ENCODE measurements around the gene CBX8. TPM values are rescaled to one million over a fixed set of nuclear protein-coding genes. Genes with fewer than 3 reads are reported as not detected.

Gene CBX8
- total and polyA plus RNA-seq, 2 of the 13 experiments (the other 11 are each of a cell fraction or from before 2014, with no cell fraction given) = 0.34 to 12.6 TPM

- TF ChIP-seq E2F1 (CRISPR knock-in tag; IDR thresholded peaks at IDR 0.05) = peak; percentile 46; the same call in 1 of the 2 replicates
- TF ChIP-seq ZNF501 (CRISPR knock-in tag; IDR thresholded peaks at IDR 0.05) = 0 out of 2 replicates have a peak, but pooled peaks have one; percentile 46
- TF ChIP-seq ZNF160 (CRISPR knock-in tag; IDR thresholded peaks at IDR 0.05) = 0 out of 2 replicates have a peak, but pooled peaks have one; percentile 16
- TF ChIP-seq GATAD1 (CRISPR knock-in tag; IDR thresholded peaks at IDR 0.05) = no peak
- no peak for TF ChIP-seq ELK4 (CRISPR knock-in tag; IDR thresholded peaks at IDR 0.05; ENCODE audit: borderline replicate concordance)
- no peak for TF ChIP-seq NKX3-1 (CRISPR knock-in tag; IDR thresholded peaks at IDR 0.05)
- no peak for TF ChIP-seq GPBP1L1 (CRISPR knock-in tag; IDR thresholded peaks at IDR 0.05)
- peak; percentile 35 for TF ChIP-seq ZNF407 (CRISPR knock-in tag; IDR thresholded peaks at IDR 0.05; ENCODE audit: not compliant biosample characterization)
- TF ChIP-seq ZNF44 (CRISPR knock-in tag; IDR thresholded peaks at IDR 0.05) = 0 out of 2 replicates have a peak, but pooled peaks have one; percentile 33
- peak; percentile 37; the same call in 1 of the 2 replicates for TF ChIP-seq GABPB1 (CRISPR knock-in tag; IDR thresholded peaks at IDR 0.05)
- 0 out of 2 replicates have a peak, but pooled peaks have one; percentile 40 for TF ChIP-seq ZNF33B (CRISPR knock-in tag; IDR thresholded peaks at IDR 0.05)
- peak; percentile 99 for TF ChIP-seq CBX2 (IDR thresholded peaks at IDR 0.05; ENCODE audit: low read depth, low read length)
- peak; percentile 94 for TF ChIP-seq CBX2 (CRISPR knock-in tag; IDR thresholded peaks at IDR 0.05; ENCODE audit: low read depth)
Observed at GRCh38 chr17:79812353-79813258, 15.7 kb upstream of the CBX8 start (continued).

Data from HepG2 (cell line).